ENCODE measurements around the gene GOLGA6L1. TPM values are rescaled to one million over a fixed set of nuclear protein-coding genes. Genes with fewer than 3 reads are reported as not detected.
"Not testable (repeated sequence)": the region's sequence is repeated elsewhere in the genome, so short reads cannot be mapped to it uniquely, and the experiment has no call there.

Gene GOLGA6L1
- total RNA-seq, 1 donor from 2014 or later, result not detected

DNA sequence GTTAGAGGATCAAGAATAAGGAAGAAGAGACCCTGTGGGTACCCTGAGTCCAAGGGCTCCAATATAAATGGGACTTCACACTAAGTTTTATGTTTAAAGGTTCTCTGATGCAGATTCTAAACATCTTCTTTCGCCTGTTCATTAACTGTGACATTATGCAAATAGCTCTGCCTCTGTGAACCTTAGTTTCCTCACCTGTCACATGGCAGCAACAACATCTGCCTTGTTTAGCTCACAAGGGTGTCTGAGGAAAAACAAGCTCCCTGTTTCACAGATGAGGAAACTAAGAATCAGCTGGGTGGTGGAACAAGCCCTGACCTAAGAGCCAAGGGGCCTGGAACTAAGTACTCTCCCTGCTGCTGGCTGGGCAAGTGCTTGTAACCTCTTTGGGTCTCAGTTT lies 40.8 kb downstream of the GOLGA6L1 start:
- Mint-ChIP-seq H3K36me3 (ENCODE audit: unreplicated experiment) (no peaks in the 10 kb centered on the region), H3K27ac (ENCODE audit: unreplicated experiment) (no peak overlapping the region), H3K4me1 (ENCODE audit: low read depth, unreplicated experiment) (no peaks in the 10 kb centered on the region), H3K9me3 (ENCODE audit: unreplicated experiment) (no peaks in the 10 kb centered on the region), H3K4me3 (ENCODE audit: unreplicated experiment) (no peak overlapping the region), H3K27me3 (ENCODE audit: unreplicated experiment) (no peaks in the 10 kb centered on the region)
- DNase-seq, result no peak
- TF ChIP-seq, protein P1, sequence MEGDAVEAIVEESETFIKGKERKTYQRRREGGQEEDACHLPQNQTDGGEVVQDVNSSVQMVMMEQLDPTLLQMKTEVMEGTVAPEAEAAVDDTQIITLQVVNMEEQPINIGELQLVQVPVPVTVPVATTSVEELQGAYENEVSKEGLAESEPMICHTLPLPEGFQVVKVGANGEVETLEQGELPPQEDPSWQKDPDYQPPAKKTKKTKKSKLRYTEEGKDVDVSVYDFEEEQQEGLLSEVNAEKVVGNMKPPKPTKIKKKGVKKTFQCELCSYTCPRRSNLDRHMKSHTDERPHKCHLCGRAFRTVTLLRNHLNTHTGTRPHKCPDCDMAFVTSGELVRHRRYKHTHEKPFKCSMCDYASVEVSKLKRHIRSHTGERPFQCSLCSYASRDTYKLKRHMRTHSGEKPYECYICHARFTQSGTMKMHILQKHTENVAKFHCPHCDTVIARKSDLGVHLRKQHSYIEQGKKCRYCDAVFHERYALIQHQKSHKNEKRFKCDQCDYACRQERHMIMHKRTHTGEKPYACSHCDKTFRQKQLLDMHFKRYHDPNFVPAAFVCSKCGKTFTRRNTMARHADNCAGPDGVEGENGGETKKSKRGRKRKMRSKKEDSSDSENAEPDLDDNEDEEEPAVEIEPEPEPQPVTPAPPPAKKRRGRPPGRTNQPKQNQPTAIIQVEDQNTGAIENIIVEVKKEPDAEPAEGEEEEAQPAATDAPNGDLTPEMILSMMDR (IDR thresholded peaks at IDR 0.05; ENCODE audit: partially characterized antibody, unreplicated experiment), result no peak

DNA sequence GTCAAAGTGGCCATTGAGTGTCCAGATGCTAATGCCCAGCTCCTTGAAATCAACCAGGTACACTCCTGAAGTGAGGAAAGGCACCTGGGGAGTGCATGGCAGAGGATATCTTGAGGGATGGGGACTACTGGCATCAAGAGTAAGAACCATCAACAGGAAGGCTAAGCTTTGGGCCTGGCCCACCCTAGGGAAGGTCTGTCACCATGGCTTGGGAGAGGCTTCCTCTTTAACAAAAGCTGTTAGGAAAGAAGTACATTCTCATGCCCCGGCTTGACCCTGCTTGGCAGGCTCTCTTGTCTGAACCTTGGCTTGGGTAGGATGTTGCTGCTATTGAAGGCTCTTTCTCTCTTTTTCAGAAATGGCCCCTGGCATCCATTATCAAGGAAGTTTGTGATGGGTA lies 53.5 kb downstream of the GOLGA6L1 start:
- Mint-ChIP-seq H3K27ac (ENCODE audit: unreplicated experiment) (no peak overlapping the region), H3K4me3 (ENCODE audit: unreplicated experiment) (no peak overlapping the region), H3K9me3 (ENCODE audit: unreplicated experiment) (peaks cover 1% of the 10 kb centered on the region), H3K4me1 (ENCODE audit: low read depth, unreplicated experiment) (no peaks in the 10 kb centered on the region), H3K36me3 (ENCODE audit: unreplicated experiment) (no peaks in the 10 kb centered on the region), H3K27me3 (ENCODE audit: unreplicated experiment) (no peaks in the 10 kb centered on the region)
- no peak for DNase-seq
- TF ChIP-seq, protein P1 (IDR thresholded peaks at IDR 0.05; ENCODE audit: partially characterized antibody, unreplicated experiment), result no peak

DNA sequence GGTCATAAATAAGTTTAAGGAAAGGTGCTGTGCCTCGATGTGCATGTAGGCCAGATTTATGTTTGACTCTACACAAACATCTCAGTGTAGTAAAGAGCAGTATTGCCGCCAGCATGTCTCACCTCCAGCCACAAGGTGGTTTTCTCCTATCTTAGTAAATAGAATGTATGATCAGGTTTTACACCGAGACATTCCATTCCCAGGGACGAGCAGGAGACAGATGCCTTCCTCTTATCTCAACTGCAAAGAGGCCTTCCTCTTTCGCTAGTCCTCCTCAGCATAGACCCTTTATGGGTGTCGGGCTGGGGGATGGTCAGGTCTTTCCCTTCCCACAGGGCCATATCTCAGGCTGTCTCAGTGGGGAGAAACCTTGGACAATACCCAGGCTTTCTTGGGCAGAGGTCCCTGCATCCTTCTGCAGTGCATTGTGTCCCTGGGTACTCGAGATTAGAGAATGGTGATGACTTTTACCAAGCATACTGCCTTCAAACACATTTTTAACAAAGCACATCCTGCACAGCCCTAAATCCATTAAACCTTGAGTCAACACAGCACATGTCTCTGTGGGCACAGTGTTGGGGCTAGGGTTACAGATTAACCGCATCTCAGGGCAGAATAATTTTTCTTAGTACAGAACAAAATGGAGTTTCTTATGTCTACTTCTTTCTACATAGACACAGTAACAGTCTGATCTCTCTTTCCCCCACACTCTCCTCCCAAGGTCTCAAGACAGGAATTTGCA lies 54.5 kb downstream of the GOLGA6L1 start:
- H3K4me3 Mint-ChIP-seq (ENCODE audit: unreplicated experiment); DNase-seq; H3K36me3 Mint-ChIP-seq (ENCODE audit: unreplicated experiment); H3K4me1 Mint-ChIP-seq (ENCODE audit: low read depth, unreplicated experiment); H3K27me3 Mint-ChIP-seq (ENCODE audit: unreplicated experiment); H3K27ac Mint-ChIP-seq (ENCODE audit: unreplicated experiment); H3K9me3 Mint-ChIP-seq (ENCODE audit: unreplicated experiment): not testable (repeated sequence)

DNA sequence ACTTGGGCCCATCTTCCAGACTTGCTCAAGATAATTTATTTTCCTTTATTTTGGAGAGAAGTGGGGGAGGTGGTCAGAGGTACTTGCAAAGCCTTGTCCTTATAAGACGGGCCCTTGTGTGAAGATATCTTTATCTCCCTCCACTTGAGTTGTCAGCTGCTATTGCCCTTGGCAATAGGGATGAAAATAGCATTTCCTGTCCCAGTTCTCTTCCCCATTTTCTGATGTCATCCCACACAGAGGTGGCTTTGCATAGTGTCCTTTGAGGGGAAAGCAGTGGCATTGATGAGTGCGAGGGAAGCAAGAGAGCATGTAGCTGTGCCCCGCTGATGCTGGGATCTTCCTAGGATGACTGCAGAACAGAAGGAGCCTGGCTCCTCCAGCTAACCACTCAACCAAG lies 55.4 kb downstream of the GOLGA6L1 start:
- Mint-ChIP-seq H3K9me3 (ENCODE audit: unreplicated experiment) (peaks cover 1% of the 10 kb centered on the region), H3K27ac (ENCODE audit: unreplicated experiment) (no peak overlapping the region), H3K4me3 (ENCODE audit: unreplicated experiment) (no peak overlapping the region), H3K27me3 (ENCODE audit: unreplicated experiment) (no peaks in the 10 kb centered on the region), H3K4me1 (ENCODE audit: low read depth, unreplicated experiment) (no peaks in the 10 kb centered on the region), H3K36me3 (ENCODE audit: unreplicated experiment) (no peaks in the 10 kb centered on the region)
- DNase-seq, result no peak
- TF ChIP-seq, protein P1 (IDR thresholded peaks at IDR 0.05; ENCODE audit: partially characterized antibody, unreplicated experiment), result no peak

DNA sequence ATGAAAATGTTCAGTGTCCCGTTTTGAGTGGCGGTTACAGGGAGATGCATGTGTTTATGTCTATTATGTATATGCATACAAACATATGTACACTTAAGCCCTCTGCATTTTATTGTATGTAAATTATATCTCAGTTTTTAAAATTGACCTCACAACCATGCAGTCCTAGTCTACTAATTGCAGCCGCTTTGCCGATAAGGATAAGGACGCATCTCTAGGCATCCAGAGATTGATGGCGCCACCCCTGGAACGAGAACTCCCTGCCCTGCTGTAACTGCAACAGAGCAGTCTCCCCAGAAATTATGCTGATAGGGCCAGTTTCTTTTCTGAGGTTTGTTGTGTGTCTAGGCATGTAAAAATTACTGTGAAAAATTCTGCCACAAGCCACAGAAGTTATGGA lies 56.9 kb downstream of the GOLGA6L1 start:
- H3K4me3 Mint-ChIP-seq (ENCODE audit: unreplicated experiment), result no peak overlapping the region
- no peaks in the 10 kb centered on the region for H3K4me1 Mint-ChIP-seq (ENCODE audit: low read depth, unreplicated experiment)
- no peaks in the 10 kb centered on the region for H3K9me3 Mint-ChIP-seq (ENCODE audit: unreplicated experiment)
- no peaks in the 10 kb centered on the region for H3K36me3 Mint-ChIP-seq (ENCODE audit: unreplicated experiment)
- TF ChIP-seq, protein P1 (IDR thresholded peaks at IDR 0.05; ENCODE audit: partially characterized antibody, unreplicated experiment), result no peak
- DNase-seq, result no peak
- H3K27me3 Mint-ChIP-seq (ENCODE audit: unreplicated experiment), result no peaks in the 10 kb centered on the region
- H3K27ac Mint-ChIP-seq (ENCODE audit: unreplicated experiment), result no peak overlapping the region

Other genes with a start within 250 kb of the GOLGA6L1 start
- 143 TPM for gene CYFIP1, start 156.5 kb downstream of the GOLGA6L1 start, total RNA-seq (ENCODE audit: unreplicated experiment)
- gene TUBGCP5, start 97.3 kb downstream of the GOLGA6L1 start, total RNA-seq (ENCODE audit: unreplicated experiment), result 15.6 TPM
- gene GOLGA6L26, start 197.4 kb upstream of the GOLGA6L1 start, total RNA-seq (ENCODE audit: unreplicated experiment), result not detected
- gene GOLGA8S, start 217.9 kb upstream of the GOLGA6L1 start, total RNA-seq (ENCODE audit: unreplicated experiment), result not detected